HG03442 (cell line): Measurements from ENCODE around the gene ADGRB3.
"Not testable (repeated sequence)": the region's sequence is repeated elsewhere in the genome, so short reads cannot be mapped to it uniquely, and the experiment has no call there.

ENCODE experiments used
- ATAC-seq: cut with Tn5 transposase; IDR thresholded peaks from one replicate; pipeline ENCODE4 v1.9.1; 2021; ENCODE audit warnings: mild to moderate bottlenecking, moderate library complexity; ENCODE audit not compliant: unreplicated experiment

The ADGRB3 gene

DNA sequence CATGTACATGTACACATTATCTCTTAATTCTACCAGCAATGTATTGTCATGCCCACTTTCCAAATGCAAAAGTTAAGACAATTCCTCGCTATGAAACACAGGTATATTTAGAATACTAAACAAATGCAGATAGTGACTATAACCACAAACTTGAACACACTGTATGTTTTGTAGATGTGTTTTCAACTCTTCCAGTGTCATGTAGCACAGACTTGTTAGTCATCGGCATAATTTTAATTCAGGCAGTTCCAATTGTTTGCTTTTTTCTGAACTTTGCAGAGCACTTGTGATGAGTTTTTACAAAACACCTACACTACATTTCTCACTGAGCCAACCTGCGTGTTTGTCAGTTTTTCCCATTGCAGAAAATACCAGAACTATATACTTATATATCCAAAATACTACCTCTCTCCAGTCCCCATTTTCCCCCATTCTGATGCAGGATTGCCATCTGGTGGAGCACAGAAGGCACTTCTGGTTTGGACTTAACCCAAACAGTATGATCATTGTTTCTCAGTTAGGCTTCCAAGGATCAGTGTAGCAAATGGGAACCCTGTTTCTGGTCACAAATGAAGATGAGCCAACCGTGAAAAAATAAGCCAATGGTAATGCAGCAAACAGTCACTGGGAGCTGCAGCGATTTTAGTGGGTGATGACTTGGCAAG, 143.4 kb downstream of the ADGRB3 start:
- ATAC-seq = no peak

DNA sequence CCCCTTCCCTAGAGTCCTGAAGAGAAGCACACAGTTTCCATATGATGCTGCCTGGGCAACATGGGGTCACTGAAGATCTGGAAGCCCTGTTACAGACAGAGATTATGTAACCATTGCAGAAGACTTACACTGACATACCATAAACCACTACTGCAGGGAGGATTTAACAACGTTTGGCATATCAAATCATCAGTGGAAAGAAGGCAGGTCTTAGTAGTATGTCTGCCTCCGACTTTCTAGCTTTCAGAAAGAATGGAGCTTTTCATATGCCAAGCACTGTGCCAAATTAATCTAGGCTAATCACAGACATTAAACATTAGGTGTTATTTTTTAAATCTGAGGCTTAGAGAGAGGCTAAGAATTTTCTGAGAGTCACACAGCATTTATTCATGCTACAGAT, 144.3 kb downstream of the ADGRB3 start:
- ATAC-seq = no peak

- ATAC-seq = not testable (repeated sequence)
These were observed 155.0 kb downstream of the ADGRB3 start for GRCh38 chr6:68790128-68790527.

DNA sequence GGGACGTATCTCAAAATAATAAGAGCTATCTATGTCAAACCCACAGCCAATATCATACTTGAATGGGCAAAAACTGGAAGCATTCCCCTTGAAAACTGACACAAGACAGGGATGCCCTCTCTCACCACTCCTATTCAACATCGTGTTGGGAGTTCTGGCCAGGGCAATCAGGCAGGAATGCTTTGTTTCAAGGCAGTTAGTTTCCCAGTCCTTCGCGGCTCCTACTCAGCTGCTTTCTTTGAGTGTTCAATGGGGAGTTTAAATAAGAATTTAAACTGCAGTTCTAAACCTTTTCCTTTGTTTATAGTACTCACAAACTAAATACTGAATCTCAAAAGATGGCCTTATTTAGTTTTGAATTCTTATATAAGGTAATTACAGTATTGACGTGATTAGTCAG, 179.9 kb downstream of the ADGRB3 start:
- not testable (repeated sequence) for ATAC-seq

- ATAC-seq = no peak
These were observed 191.4 kb downstream of the ADGRB3 start for GRCh38 chr6:68826501-68826900.

- no peak for ATAC-seq
These were observed 199.5 kb downstream of the ADGRB3 start for GRCh38 chr6:68834551-68834950.

- ATAC-seq = no peak
These were observed 203.5 kb downstream of the ADGRB3 start for GRCh38 chr6:68838571-68838970.

DNA sequence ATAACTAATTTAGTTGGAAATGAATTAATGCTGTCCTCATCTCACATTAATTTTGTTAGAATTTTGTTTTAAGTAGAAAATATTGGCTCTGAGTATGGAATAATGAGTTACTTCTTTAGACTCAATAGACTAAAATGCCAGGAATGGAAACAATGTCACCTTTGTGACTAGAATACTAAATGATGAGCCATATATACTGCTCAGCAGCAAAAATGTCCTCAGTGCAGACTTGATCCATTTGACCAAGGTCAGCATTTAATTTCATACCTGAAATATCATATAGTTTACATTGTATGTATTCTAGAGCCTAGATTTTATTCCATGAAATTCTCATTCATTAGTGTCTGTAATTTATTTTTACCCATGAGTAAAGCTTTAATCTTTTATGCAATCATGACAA, 217.7 kb downstream of the ADGRB3 start:
- ATAC-seq = no peak

DNA sequence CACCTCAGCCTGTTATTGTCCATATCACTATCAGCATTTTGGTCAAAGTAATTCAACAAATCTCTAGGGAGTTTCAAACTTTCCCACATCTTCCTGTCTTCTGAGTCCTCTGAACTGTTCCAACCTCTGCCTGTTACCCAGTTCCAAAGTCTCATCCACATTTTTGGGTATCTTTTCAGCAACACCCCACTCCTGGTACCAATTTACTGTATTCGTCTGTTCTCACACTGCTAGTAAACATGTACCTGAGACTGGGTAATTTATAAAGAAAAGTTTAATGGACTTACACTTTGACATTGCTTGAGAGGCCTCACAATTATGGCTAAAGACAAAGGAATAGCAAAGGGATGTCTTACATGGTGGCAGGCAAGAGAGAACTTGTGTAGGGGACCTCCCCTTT, 224.2 kb downstream of the ADGRB3 start:
- no peak for ATAC-seq

- ATAC-seq = no peak
These were observed 233.6 kb downstream of the ADGRB3 start for GRCh38 chr6:68868646-68869045.

DNA sequence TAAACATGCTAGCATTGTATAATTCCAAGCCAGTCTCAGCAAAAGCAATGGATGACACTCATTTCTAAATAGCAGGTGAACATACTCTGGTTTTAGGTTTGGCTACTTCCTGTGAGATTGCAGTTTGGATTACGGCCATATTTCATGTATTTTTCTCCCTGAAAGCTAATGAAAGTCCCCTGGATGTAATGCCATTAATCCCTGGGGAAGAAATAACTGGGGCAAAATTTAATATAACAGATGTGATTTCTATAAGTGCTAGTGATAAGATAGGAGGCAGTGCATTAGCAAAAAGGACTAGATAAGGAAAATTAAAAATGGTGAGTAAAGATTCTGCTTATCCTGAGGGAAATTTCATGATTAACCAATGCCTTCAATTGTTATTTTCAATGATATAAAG, 238.2 kb downstream of the ADGRB3 start:
- ATAC-seq = no peak

- no peak for ATAC-seq
These were observed 239.7 kb downstream of the ADGRB3 start for GRCh38 chr6:68874747-68875146.

GRCh38 chr6:68875403-68875802, 240.3 kb downstream of the ADGRB3 start:
- no peak for ATAC-seq

DNA sequence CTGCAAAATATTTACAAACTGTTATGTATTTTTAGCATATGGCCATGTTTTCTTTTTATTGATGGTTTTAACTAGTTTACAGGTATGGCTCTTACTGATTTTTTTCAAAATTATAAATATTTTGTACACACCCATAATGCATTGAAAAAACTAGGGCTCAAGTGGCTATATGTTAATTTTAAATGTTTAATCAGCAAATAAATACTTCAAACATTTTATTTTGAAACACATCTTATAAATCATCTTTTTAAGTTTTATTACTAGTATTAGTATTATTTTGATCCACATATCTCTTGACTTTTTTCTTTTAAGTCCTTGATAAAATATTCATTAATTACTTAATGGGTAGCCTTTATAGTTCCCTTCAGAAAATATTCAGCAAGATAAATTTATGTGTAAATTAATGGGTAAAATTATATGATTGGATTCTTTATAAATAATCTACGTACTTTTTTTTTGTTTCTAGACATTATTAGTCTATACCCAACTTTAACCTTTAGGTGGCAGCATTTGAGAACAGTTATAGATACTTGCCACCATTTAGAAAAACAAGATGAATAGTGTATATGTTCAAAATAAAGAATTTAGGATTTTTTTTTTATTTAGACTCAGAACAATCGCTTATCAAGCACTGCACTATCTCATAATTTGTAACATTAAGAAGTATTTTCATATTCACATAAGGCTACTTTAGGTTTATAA, 241.9 kb downstream of the ADGRB3 start:
- ATAC-seq = peak; percentile 67

DNA sequence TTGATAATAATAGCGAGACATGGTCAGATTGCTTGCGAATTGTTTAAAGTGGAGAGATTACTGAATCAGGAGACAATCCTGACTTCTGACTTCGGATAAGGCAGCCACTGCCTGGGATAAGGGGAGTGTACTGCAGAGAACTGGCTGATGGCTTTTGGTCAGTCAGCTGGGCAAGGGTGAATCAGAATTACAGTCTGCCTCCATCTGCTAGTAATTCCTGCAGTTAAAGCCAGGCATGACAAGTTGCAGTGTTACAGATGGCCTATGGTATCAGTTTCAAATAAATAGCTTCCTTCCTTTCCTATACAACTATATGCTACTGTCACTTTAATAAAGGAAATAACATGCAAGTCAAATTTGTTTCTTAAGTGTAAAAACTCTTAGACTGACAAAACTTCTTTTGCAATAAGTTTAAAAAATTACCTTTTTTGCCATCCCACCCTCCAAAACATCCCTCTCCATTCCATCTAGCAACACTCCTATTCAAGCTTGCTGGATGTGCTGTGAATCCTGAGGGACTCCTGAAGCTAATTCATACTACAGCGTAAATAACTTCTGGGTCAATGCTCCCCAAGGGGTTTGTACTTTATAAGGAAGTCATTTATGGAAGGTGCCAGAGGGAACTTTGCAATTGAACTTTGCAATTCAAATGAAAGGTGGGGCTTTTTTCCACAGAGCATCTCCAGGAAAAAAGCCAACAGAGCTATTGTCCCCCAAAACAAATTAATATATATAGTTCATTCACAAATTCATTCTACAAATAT, 245.2 kb downstream of the ADGRB3 start:
- ATAC-seq = no peak

DNA sequence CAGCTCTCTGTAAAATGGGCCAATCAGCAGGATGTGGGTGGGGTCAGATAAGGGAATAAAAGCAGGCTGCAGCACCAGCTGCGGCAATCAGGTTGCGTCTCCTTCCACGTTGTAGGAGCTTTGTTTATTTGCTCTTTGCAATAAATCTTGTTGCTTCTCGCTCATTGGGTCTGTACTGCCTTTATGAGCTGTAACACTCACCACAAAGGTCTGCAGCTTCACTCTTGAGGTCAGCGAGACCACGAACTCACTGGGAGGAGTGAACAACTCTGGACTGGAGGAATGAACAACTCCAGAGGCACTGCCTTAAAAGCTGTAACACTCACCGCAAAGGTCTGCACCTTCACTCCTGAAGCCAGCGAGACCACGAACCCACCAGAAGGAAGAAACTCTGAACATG, 248.2 kb downstream of the ADGRB3 start:
- not testable (repeated sequence) for ATAC-seq

DNA sequence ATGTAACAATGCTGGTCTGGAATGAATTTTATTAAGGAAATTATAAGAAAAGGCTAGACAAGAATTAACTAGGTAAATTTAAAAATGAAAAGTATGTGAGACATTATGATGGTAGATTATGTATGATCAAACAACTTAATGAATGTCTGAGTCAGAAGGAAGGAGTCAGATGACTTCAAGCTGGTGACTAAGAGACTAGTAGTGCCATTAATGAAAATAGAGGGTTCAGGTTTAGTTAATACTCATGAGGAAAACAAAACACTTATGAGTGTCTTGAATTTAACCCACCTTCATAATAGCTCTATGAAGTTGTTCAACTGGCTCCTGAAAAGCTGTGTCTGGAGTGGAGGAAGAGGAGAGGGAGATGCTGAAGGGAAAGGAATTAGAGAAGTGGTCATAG, 256.3 kb downstream of the ADGRB3 start:
- no peak for ATAC-seq

DNA sequence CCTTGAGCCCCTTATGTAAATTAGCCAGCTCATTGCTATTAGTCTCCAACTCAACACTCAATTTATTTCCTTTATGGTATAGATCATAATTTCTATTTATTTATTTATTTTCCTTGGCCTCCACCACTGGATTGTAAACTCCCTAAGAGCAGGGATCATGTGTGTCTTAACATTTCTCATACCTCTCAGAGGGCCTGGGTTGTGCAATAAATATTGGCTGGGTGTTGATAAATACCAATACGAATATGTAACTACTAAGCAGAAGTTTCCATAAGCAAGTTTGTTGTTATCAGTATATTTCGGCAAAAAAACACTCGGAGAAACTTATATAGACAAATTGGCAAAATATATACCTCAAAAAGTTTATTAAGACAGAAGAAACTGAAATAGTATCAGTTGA, 257.4 kb downstream of the ADGRB3 start:
- ATAC-seq = no peak

DNA sequence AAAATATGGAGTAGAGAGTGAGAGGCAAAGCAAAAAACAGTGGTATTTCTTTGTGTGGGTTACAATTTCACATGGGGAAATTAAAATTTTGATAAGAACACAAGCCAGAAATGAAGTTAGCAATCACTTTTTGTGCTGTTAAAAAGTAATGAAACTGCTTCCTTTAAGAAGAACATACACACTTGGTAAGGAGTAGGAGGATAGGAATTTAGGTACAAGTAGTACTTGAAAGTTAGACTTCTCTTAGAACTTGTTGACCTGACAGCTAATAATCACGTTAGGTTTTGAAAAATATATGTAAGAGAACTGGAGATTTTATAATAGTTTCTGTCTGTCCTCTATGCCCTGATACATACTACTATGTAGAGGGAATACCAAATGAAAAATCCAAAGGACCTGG, 260.8 kb downstream of the ADGRB3 start:
- ATAC-seq = no peak

- ATAC-seq = no peak
These were observed 266.0 kb downstream of the ADGRB3 start for GRCh38 chr6:68901044-68901443.

DNA sequence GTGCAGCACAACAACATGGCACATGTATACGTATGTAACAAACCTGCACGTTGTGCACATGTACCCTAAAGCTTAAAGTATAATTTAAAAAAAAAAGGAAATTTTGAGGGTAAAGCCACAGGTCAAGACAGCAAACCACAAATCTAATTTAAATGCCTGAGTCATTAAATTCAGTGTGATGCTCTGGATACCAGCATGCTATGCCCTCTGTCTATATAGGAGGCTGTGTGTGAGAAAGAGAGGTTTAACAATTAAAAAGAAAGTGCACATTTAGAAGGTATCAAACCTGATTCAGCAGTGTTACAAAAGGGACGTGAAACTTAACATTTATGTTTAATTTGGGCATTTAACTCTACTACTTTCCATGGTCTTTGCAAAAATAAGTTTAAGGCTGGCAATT, 276.3 kb downstream of the ADGRB3 start:
- no peak for ATAC-seq

- ATAC-seq = no peak
These were observed 276.7 kb downstream of the ADGRB3 start for GRCh38 chr6:68911811-68912210.
